Gastroesophageal sphincter (tissue), 3 donors: ENCODE measurements around the gene DDX10.

Source experiments
- POLR2A ChIP-seq, 2 donors: fragments of 450-650 bp; IDR thresholded peaks; one replicate each; pipeline ENCODE4 v1.6.1; 2017; ENCODE audit warnings: antibody characterized with exemption in 2 of 2, mild to moderate bottlenecking in 2 of 2, moderate library complexity in 1 of 2
- TF ChIP-seq, protein P1 (sequence below), 4 experiments: fragments of 200-600 bp in 2 of 4; fragments of 450-650 bp in 2 of 4; sonication (generic) in 1 of 4; IDR thresholded peaks; one replicate each; pipeline ENCODE4 v1.5.1; 2017 to 2019; ENCODE audit warnings: antibody characterized with exemption in 4 of 4, mild to moderate bottlenecking in 2 of 4, moderate library complexity in 2 of 4

DNA sequence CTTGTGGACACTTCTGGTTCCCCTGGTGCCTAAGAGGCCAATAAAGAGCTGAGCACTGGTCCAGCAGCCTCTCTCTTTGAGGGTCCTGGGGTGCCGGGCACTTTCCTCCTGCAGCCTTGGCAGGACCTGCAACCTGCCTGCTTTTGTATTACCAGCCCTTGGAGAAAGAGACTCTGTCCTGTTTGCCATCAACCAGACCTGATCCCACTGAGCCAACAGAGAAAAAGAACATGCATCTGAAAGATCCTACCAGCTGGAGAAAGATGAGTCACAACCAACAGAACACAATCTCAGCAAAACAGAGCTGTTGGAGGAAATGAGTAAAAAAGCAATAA lies 321.0 kb downstream of the DDX10 start:
- TF ChIP-seq, protein P1, sequence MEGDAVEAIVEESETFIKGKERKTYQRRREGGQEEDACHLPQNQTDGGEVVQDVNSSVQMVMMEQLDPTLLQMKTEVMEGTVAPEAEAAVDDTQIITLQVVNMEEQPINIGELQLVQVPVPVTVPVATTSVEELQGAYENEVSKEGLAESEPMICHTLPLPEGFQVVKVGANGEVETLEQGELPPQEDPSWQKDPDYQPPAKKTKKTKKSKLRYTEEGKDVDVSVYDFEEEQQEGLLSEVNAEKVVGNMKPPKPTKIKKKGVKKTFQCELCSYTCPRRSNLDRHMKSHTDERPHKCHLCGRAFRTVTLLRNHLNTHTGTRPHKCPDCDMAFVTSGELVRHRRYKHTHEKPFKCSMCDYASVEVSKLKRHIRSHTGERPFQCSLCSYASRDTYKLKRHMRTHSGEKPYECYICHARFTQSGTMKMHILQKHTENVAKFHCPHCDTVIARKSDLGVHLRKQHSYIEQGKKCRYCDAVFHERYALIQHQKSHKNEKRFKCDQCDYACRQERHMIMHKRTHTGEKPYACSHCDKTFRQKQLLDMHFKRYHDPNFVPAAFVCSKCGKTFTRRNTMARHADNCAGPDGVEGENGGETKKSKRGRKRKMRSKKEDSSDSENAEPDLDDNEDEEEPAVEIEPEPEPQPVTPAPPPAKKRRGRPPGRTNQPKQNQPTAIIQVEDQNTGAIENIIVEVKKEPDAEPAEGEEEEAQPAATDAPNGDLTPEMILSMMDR (IDR thresholded peaks at IDR 0.05): no peak
- TF ChIP-seq POLR2A (IDR thresholded peaks at IDR 0.05): no peak
